Measurements from ENCODE around the gene ADCY1.

Gene ADCY1

DNA sequence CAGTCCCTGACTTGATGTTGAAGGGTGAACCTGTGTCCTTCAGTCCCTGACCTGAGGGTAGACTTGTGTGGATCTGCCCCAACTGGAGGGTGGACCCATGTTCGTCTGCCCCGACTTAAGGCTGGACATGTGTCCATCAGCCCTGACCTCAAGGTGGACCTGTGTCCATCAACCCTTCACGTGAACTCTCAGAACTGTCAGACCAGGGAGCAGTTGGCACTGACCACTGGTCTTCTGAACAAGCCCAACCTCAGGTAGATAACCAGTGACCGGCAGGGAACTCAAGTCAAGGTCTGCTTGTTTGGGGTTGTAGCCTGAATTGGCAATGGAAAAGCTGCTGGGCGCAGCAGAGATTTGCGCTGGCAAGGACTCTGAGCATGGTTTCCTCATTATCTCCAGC is 96.5 kb downstream of the ADCY1 start:
- Histone ChIP-seq H3K9me3 (ENCODE audit: low read length) (no peaks in the 10 kb centered on the region), H3K27me3 (ENCODE audit: control insufficient read depth in 1 of 2, insufficient read depth in 2 of 2, low read length in 2 of 2) (no peaks in the 10 kb centered on the region), H3K27ac (ENCODE audit: low read depth, low read length) (no peak overlapping the region), H3K36me3 (ENCODE audit: insufficient read depth, low read length) (no peaks in the 10 kb centered on the region), H3K4me1 (ENCODE audit: insufficient read depth, low read length) (no peaks in the 10 kb centered on the region), H3K9ac (ENCODE audit: low read length) (no peak overlapping the region), H3K4me3 (ENCODE audit: low read depth in 1 of 2, low read length in 2 of 2) (no peak overlapping the region)

DNA sequence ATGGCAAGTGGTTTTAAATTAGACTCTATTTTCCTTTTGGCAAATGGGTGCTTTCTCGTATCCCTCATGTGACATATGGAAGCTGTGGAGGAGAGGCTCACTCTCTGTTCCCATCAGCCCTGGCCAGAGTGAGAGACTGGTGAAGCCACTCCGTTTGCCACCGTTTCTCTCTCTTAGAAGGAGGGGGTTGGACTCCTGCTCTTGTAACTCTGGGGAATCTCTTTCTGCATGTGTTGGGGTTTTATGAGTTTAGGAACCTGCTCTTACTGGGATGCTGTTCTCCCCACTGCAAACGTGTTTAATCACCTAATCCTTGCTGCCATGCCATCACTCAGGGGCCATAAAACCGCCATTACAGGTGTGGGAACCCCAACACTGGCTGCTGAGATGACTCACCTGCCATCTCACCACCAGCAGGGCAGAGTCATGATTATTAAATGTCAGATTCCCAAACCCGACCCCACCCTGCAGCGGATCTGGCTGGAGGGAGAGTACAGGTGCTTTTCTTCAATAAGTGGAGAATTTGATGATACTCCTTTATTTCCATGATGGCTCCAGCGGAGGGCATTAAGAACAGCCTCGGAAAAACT is 103.2 kb downstream of the ADCY1 start:
- no peaks in the 10 kb centered on the region for H3K36me3 ChIP-seq (ENCODE audit: insufficient read depth, low read length)
- no peak overlapping the region for H3K4me3 ChIP-seq (ENCODE audit: low read depth in 1 of 2, low read length in 2 of 2)
- H3K27ac ChIP-seq (ENCODE audit: low read depth, low read length) = no peak overlapping the region
- H3K9me3 ChIP-seq (ENCODE audit: low read length) = no peaks in the 10 kb centered on the region
- H3K27me3 ChIP-seq (ENCODE audit: control insufficient read depth in 1 of 2, insufficient read depth in 2 of 2, low read length in 2 of 2) = no peaks in the 10 kb centered on the region
- H3K4me1 ChIP-seq (ENCODE audit: insufficient read depth, low read length) = no peaks in the 10 kb centered on the region
- H3K9ac ChIP-seq (ENCODE audit: low read length) = no peak overlapping the region

DNA sequence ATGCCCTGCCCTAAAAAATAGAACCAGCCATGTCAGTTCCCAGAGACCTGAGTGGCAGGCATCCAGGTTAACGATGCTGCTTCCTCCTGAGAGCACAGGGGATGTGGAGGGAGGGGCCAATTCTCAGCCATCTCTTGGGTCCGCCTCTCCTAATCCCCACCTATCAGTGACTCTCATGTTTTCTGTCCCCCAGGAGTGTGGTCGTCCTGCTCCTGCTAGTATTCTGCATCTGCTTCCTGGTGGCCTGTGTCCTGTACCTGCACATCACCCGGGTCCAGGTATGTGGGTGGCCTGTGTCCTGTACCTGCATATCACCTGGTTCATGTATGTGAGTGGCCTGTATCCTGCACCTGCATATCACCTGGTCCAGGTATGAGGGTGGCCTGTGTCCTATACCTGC is 105.3 kb downstream of the ADCY1 start:
- Histone ChIP-seq H3K4me3 (ENCODE audit: low read depth in 1 of 2, low read length in 2 of 2) (no peak overlapping the region), H3K36me3 (ENCODE audit: insufficient read depth, low read length) (no peaks in the 10 kb centered on the region), H3K9me3 (ENCODE audit: low read length) (no peaks in the 10 kb centered on the region), H3K4me1 (ENCODE audit: insufficient read depth, low read length) (no peaks in the 10 kb centered on the region), H3K9ac (ENCODE audit: low read length) (no peak overlapping the region), H3K27me3 (ENCODE audit: control insufficient read depth in 1 of 2, insufficient read depth in 2 of 2, low read length in 2 of 2) (no peaks in the 10 kb centered on the region), H3K27ac (ENCODE audit: low read depth, low read length) (no peak overlapping the region)

DNA sequence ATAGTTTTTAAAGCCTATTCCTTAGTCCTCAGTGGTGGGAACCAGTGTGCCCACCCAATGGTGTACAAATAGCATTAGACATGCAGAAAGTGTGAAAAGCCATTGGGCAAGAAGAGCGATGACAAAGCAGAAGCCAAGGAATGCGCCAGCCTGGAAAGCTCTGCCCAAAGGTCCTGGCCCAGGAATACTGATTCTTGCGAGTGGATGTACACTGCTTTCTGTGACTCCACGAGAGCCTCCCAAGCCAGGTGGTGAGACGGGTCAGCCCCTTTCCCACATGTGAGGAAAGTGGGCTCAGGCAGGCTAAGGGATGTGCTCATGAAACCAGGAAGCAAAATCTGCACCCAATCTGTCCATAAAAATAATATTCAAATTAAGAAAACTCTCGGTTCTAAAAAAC is 106.6 kb downstream of the ADCY1 start:
- no peaks in the 10 kb centered on the region for H3K27me3 ChIP-seq (ENCODE audit: control insufficient read depth in 1 of 2, insufficient read depth in 2 of 2, low read length in 2 of 2)
- H3K36me3 ChIP-seq (ENCODE audit: insufficient read depth, low read length) = no peaks in the 10 kb centered on the region
- H3K4me3 ChIP-seq (ENCODE audit: low read depth in 1 of 2, low read length in 2 of 2) = no peak overlapping the region
- no peak overlapping the region for H3K27ac ChIP-seq (ENCODE audit: low read depth, low read length)
- no peaks in the 10 kb centered on the region for H3K9me3 ChIP-seq (ENCODE audit: low read length)
- no peak overlapping the region for H3K9ac ChIP-seq (ENCODE audit: low read length)
- no peaks in the 10 kb centered on the region for H3K4me1 ChIP-seq (ENCODE audit: insufficient read depth, low read length)

DNA sequence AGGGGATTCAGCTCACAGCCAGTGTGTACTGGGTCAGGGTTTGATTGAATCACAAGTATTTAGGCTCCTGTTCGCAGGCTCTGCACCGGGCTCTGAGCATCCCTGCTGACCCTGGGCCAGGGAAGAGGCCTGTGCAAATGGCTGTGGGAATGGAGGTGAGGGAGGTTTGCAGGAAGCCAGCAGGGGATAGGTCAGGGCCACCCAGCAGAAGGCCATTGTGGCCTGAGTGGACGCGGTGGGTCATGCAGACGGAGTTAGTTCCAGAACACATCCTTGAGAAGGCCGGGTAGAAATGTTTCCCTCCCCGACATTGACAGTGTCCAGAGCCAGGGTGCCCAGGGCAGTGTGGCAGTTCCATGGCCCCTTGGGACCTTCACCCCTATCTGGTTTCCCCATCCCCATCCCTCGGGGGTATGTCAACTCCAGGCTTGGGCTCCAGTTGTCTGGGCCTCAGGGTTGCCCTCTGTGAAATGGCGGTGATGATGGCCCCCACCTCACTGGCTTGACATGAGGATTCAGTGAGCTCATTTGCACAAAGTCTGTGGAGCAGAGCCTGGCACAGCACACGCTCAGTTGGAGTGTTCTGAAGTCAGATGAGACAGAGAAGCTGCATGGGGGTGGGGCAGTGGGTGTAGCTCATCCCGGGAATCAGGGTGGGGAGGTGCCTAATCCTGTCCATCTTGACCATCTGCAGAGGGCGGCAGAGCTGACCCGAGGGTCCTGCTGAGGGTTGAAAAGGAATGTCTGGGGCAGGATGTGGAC is 107.6 kb downstream of the ADCY1 start:
- H3K4me1 ChIP-seq (ENCODE audit: insufficient read depth, low read length) = no peaks in the 10 kb centered on the region
- no peaks in the 10 kb centered on the region for H3K36me3 ChIP-seq (ENCODE audit: insufficient read depth, low read length)
- no peaks in the 10 kb centered on the region for H3K27me3 ChIP-seq (ENCODE audit: control insufficient read depth in 1 of 2, insufficient read depth in 2 of 2, low read length in 2 of 2)
- H3K4me3 ChIP-seq (ENCODE audit: low read depth in 1 of 2, low read length in 2 of 2) = no peak overlapping the region
- no peak overlapping the region for H3K9ac ChIP-seq (ENCODE audit: low read length)
- no peak overlapping the region for H3K27ac ChIP-seq (ENCODE audit: low read depth, low read length)
- no peaks in the 10 kb centered on the region for H3K9me3 ChIP-seq (ENCODE audit: low read length)

DNA sequence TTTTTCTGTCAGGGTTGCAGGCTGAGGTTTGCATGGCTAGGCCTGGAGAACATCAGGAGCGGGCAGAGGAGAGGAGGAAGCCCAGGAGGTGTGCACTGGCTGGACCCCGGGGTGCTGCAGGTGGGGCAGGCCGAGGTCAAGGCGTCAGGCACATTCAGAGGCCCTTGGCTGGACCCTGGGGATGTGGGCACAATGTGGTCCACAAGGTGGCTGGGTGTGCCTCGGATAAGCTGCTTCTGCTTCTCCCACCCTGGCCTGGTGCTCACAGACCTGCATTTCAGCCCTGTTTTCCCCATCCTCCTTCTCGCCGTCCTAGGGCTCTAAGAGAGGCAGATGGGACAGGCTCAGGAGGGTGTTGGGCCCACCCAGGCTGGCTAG is 108.2 kb downstream of the ADCY1 start:
- no peaks in the 10 kb centered on the region for H3K36me3 ChIP-seq (ENCODE audit: insufficient read depth, low read length)
- no peak overlapping the region for H3K4me3 ChIP-seq (ENCODE audit: low read depth in 1 of 2, low read length in 2 of 2)
- no peaks in the 10 kb centered on the region for H3K4me1 ChIP-seq (ENCODE audit: insufficient read depth, low read length)
- H3K27ac ChIP-seq (ENCODE audit: low read depth, low read length) = no peak overlapping the region
- no peaks in the 10 kb centered on the region for H3K9me3 ChIP-seq (ENCODE audit: low read length)
- no peaks in the 10 kb centered on the region for H3K27me3 ChIP-seq (ENCODE audit: control insufficient read depth in 1 of 2, insufficient read depth in 2 of 2, low read length in 2 of 2)
- no peak overlapping the region for H3K9ac ChIP-seq (ENCODE audit: low read length)

DNA sequence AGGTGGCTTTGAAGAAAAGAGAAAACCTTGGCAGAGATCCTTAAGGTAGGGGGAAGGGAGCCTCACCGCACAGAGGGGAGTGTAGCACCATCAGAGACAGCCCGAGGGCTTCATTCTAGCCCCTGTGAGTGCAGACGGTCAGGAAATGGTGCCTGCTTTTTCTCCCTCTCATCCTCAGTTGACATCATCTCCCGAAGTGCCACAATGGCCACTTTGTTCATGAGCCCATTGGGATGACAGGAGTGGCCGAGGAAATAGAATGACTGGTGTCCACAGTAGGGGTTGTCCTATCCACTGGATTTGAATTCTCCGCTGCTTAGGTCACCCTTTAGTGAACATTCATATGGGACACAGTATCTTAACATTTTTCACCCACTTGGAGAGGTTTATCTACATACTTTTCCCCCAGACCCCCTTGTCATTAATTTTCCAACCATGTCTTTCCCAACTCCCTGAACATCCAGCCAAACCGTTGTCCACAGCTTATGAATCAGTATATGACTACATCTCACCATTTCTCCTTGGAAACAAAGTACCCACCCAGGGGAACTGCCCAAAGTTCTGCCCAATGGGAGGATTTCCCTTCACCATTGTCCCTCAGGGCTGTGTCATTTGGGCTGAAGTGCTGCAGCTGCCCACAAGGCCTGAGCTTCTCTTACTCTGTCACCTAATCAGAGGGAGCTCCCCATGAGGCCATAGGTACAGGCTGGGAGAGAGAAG is 108.8 kb downstream of the ADCY1 start:
- Histone ChIP-seq H3K36me3 (ENCODE audit: insufficient read depth, low read length) (no peaks in the 10 kb centered on the region), H3K9me3 (ENCODE audit: low read length) (no peaks in the 10 kb centered on the region), H3K4me3 (ENCODE audit: low read depth in 1 of 2, low read length in 2 of 2) (no peak overlapping the region), H3K9ac (ENCODE audit: low read length) (no peak overlapping the region), H3K27ac (ENCODE audit: low read depth, low read length) (no peak overlapping the region), H3K4me1 (ENCODE audit: insufficient read depth, low read length) (no peaks in the 10 kb centered on the region), H3K27me3 (ENCODE audit: control insufficient read depth in 1 of 2, insufficient read depth in 2 of 2, low read length in 2 of 2) (no peaks in the 10 kb centered on the region)

DNA sequence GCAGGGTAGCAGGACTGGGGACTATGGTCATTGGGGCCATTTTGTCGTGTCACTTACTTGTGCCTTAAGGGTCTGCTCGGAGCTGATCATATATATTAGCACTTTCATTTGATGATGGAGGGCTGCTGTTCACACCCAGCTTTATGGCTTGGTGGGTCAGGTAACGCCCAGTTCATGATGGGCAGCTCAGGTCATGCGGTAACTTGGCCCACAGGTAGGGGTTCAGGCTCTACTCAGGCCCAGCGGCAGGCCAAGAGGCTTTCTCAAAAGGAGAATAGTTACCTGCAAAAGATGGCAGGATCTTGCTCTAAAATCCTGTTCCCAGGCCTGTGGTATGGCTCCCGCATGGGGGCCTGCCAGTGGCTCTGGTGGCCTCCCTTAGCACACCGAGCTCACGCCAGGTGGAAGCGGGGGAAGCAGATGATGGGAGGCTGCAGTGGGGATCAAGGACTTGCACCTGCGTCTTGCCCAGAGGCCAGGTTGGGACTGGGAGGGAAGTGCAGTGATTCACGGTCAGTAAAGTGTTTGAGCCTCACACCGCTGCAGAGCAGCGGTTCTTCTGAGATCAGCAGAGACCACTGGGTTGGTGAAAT is 109.5 kb downstream of the ADCY1 start:
- no peak overlapping the region for H3K4me3 ChIP-seq (ENCODE audit: low read depth in 1 of 2, low read length in 2 of 2)
- H3K27ac ChIP-seq (ENCODE audit: low read depth, low read length) = no peak overlapping the region
- H3K27me3 ChIP-seq (ENCODE audit: control insufficient read depth in 1 of 2, insufficient read depth in 2 of 2, low read length in 2 of 2) = no peaks in the 10 kb centered on the region
- no peaks in the 10 kb centered on the region for H3K4me1 ChIP-seq (ENCODE audit: insufficient read depth, low read length)
- H3K36me3 ChIP-seq (ENCODE audit: insufficient read depth, low read length) = no peaks in the 10 kb centered on the region
- H3K9ac ChIP-seq (ENCODE audit: low read length) = no peak overlapping the region
- H3K9me3 ChIP-seq (ENCODE audit: low read length) = no peaks in the 10 kb centered on the region

DNA sequence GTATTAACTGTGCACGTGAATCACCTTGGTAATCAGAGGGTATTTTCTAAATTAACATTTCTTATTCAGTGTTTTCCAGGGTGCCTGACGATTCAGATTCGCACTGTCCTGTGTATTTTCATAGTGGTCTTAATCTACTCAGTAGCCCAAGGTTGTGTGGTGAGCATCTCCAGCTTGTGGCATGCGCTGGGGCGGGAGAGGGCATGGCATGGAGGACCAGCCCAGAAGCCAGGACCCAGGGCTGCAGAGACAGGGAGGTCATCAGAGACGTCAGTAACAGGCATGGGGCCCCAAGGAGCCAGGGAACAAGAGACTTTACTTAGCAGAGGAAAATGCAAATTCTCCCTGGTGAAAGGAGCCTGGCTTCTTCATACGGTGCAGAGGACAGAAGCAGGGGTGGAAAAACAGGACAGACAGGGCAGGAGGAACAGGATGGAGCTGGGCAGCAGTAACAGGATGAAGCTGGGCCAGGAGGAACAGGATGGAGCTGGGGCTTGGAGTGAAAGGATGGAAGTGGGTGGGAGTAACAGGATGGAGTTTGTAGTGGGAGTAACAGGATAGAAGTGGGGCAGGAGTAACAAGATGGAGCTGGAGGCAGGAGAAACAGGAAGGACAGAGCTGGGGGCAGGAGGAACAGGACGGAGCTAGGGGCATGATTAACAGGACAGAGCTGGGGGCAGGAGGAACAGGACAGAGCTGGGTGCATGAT is 110.9 kb downstream of the ADCY1 start:
- H3K27ac ChIP-seq (ENCODE audit: low read depth, low read length) = no peak overlapping the region
- no peaks in the 10 kb centered on the region for H3K27me3 ChIP-seq (ENCODE audit: control insufficient read depth in 1 of 2, insufficient read depth in 2 of 2, low read length in 2 of 2)
- H3K4me3 ChIP-seq (ENCODE audit: low read depth in 1 of 2, low read length in 2 of 2) = no peak overlapping the region
- no peaks in the 10 kb centered on the region for H3K9me3 ChIP-seq (ENCODE audit: low read length)
- no peak overlapping the region for H3K9ac ChIP-seq (ENCODE audit: low read length)
- H3K4me1 ChIP-seq (ENCODE audit: insufficient read depth, low read length) = no peaks in the 10 kb centered on the region
- no peaks in the 10 kb centered on the region for H3K36me3 ChIP-seq (ENCODE audit: insufficient read depth, low read length)

DNA sequence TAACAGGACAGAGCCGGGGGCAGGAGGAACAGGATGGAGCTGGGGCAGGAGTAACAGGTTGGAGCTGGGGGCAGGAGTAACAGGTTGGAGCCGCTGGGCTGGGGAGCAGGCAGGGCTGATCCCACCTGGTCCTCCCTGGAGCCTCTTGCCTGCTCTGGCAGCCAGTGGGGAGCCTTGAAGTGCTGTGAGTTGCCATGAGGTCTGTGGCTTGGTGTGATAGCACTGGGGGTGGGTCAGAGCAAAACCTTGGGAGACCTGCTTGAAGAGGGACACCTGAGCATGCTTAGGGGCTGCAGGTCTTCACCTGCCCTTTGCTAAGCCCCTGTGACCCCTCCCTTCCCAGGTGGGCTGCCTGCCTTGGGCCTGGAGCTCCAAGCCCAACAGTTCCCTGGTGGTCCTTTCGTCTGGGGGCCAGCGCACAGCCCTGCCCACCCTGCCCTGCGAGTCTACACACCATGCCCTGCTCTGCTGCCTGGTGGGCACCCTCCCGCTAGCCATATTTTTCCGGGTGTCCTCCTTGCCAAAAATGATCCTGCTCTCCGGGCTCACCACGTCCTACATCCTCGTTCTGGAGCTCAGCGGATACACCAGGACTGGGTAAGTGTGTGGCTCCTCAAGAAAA is 111.6 kb downstream of the ADCY1 start:
- Histone ChIP-seq H3K9me3 (ENCODE audit: low read length) (no peaks in the 10 kb centered on the region), H3K4me1 (ENCODE audit: insufficient read depth, low read length) (no peaks in the 10 kb centered on the region), H3K36me3 (ENCODE audit: insufficient read depth, low read length) (no peaks in the 10 kb centered on the region), H3K9ac (ENCODE audit: low read length) (no peak overlapping the region), H3K27ac (ENCODE audit: low read depth, low read length) (no peak overlapping the region), H3K27me3 (ENCODE audit: control insufficient read depth in 1 of 2, insufficient read depth in 2 of 2, low read length in 2 of 2) (no peaks in the 10 kb centered on the region), H3K4me3 (ENCODE audit: low read depth in 1 of 2, low read length in 2 of 2) (no peak overlapping the region)
